ENCODE data around the gene LTBP3.

The LTBP3 gene

DNA sequence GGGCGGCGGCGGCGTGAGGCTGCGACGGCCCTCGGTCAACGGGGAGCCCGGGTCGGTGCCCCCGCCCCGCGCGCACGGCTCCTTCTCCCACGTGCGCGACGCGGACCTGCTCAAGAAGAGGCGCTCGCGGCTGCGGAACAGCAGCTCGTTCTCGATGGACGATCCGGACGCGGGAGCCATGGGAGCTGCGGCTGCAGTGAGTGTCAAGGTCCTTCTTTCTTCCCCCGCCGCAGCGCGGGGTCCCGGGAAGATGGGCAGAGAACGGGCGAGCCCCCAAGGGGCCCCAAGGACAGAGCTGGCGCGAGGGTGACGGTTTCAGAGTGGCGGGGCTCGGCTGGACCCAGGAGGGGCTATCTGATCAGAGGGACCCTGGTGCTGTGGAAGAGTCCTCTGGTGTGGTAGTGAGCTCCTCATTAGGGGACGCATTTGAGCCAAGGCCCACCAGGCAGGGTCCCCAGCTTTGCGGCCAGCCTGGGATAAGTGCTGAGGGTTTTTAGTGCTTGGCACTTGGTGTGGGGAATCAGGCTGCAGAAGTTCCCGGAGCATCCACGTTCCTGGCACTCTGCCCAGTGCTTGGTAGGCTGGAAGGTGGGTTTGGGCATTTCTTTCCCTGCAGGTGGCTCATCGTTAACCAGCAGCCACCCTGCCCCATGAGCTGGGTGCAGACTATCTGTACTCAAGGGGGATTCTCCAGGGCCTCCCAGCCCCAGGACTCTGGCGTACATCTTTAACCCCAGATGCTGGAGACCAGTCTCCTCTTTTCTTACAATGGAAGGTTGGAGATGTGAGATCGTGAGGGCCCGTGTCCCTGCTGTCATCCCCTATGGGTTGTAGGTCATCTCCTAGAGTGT lies 27.5 kb upstream of the LTBP3 start:
- peak in 1 of 3 experiments; percentile 16 for DNase-seq

DNA sequence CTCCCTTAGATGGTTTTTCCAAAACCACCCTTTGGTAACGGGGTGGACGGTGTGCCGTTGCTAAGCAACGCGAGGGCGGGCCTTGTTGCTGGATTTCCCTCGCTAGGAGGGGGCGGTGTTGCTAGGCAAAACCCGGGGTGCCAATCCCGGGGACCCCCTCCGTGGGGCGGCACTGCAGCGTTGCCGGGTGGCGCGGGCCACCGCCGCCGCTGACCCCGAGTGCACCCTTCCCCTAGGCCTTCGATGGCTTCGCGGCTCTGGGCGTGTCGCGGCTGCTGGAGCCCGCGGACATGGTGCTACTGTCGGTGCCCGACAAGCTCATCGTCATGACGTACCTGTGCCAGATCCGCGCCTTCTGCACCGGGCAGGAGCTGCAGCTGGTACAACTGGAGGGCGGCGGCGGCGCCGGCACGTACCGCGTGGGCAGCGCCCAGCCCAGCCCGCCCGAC lies 26.6 kb upstream of the LTBP3 start:
- DNase-seq: no peak

GRCh38 chr11:65584106-65584505 lies 25.9 kb upstream of the LTBP3 start:
- no peak for DNase-seq

DNA sequence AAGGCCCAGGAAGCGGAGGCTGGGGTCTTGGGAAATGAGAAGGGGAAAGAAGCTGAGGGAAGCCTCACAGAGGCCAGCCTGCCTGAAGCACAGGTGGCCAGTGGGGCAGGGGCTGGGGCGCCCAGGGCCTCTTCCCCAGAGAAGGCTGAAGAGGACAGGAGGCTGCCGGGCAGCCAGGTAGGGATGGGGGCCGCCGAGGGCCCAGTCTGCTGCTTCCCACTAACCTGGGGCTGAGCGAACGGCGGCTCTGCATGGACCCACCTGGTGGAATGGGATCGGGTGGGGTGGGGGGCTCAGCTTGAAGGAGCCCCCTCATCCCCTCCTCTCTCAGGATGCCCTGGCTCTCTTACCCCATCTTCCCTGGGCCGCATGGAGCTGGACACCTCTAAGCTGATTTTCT lies 25.4 kb upstream of the LTBP3 start:
- no peak for DNase-seq

- DNase-seq: no peak
These were observed 23.8 kb upstream of the LTBP3 start for GRCh38 chr11:65581928-65582327.

- no peak for DNase-seq
These were observed 22.6 kb upstream of the LTBP3 start for GRCh38 chr11:65580756-65581155.

GRCh38 chr11:65580031-65580692 lies 22.0 kb upstream of the LTBP3 start:
- DNase-seq: no peak

GRCh38 chr11:65579291-65579690 lies 21.1 kb upstream of the LTBP3 start:
- DNase-seq: no peak

GRCh38 chr11:65578667-65579066 lies 20.5 kb upstream of the LTBP3 start:
- no peak for DNase-seq

GRCh38 chr11:65578134-65578533 lies 20.0 kb upstream of the LTBP3 start:
- no peak for DNase-seq

- no peak for DNase-seq
These were observed 19.6 kb upstream of the LTBP3 start for GRCh38 chr11:65577756-65578109.

DNA sequence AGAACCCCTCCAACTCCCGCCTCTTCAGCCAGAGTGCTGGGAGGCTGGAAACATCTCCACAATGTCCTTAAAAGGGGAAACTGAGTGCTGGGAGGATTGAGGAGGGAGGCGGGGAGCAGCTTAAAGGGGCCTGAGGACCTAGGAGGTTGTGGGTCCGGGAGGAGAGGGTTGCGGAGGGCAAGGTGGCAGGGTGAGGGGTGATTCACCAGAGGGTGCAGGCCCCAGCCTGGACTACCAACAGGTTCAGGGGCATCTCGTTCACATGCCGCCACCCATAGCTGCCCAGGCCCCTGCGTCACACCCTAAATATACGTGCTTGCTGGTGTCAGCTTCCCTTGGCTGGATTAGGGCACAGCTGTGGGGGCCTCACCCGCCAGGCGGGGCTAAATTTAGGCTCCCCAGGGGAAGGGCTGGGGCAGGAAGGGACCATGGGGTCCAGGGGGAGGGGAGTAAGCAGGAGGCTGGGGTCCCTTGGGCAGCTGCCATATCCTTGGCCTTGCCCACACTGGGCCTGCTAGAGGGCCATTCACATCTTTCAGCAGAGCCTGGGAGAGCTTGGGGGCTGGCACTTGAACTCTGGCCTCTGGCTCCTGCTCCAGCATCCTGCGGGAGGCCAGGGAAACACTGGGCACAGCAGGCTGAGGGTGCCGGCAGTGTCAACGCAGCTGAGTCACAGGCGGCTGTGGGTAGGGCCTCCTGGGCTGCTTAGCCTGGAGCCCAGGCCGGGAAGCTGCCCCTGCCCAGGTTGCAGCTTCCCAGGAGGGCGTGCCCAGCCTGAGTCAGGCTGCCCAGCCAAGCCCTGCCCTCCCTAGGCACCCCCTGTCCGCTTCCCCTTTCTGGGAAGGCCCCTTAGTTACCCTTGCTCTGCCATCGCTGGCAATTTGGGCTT lies 19.0 kb upstream of the LTBP3 start:
- no peak for DNase-seq

- peak in 1 of 3 experiments; percentile 49 for DNase-seq
These were observed 18.2 kb upstream of the LTBP3 start for GRCh38 chr11:65576232-65576866.

DNA sequence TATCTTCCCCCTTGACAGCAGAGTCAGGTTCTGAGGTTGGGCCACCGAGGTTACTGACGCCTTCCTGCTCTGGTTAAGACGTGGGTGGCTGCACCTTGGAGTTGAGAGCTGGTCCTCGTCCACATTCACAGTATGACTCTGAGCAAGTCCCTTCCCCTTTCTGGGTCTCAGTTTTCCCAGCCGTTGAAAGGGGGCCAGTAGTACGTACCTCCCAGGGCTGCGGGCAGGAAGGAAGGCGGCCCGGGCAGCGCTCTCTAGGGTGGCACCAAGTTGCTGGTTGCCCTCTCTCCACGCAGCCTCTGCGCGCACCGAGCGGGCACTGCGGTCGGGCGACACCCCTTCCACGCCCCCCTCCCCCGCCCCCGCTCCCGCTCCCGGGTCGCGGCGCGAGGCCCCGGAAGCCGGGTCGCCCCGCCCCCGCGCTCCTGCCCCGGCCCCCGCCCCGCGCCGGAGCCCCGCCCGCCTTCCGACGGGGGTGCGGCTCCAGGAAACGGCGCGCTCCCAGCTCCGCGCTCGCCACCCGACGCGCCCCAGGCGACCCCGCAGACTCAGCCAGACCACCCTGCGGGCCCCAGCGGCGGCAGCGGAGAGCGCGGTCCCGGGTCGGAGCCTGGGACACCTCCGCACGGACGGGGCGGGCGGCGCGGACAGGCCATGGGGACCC lies 17.5 kb upstream of the LTBP3 start, which contains the start of gene EHBP1L1:
Gene EHBP1L1, plus strand, starts transcription at position 486 of the 664 bp plus-strand sequence. CDS start 250 bp downstream, outside the sequence.
- peak in 2 of 3 experiments; percentile 66 to 71 for DNase-seq

- DNase-seq: peak in 2 of 3 experiments; percentile 66 to 86
These were observed 16.8 kb upstream of the LTBP3 start for GRCh38 chr11:65574811-65575567.

DNA sequence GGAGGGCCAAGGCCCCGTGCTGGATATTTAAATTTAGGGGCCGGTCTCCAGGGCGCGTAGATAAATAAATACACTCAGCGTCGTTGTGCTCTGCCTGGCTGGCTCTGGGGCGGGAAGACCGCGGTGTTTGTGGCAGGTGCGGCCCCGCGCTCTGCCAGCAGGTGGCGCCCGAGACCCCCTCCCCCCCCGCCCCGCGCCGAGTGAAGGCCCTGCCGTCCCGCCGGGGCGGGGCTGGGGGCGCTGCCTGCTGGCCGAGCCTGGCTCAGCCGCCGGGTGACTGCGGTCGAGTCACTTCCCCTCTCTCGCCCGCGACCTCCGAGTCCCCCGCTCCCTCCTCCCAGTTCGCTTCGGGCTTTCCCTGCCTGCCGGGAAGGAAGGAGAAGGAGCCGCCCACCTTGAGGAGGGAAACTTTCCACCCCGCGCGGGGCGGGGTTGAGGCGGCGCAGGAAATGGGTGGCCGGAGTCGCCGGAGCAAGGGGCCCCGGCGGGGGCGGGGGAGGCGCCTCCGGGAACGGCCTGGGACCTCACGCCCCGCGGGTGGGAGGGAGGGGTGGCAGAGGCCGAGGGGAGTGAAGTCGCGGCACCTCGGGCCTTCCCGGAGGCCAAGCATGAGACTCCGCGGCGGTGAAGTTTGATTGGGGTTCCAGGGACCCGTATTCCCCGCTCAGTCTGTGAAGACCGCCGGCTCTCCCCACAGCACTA lies 16.1 kb upstream of the LTBP3 start:
- DNase-seq: peak; percentile 63 to 69 (median 64)

GRCh38 chr11:65573391-65574079 lies 15.4 kb upstream of the LTBP3 start:
- no peak for DNase-seq

GRCh38 chr11:65572356-65573051 lies 14.3 kb upstream of the LTBP3 start, which contains the start of gene FAM89B:
TSS of gene FAM89B (plus strand) at chr11:65572538. CDS start at chr11:65572670, 132 bp downstream.
- peak in 1 of 3 experiments; percentile 69 for DNase-seq

DNA sequence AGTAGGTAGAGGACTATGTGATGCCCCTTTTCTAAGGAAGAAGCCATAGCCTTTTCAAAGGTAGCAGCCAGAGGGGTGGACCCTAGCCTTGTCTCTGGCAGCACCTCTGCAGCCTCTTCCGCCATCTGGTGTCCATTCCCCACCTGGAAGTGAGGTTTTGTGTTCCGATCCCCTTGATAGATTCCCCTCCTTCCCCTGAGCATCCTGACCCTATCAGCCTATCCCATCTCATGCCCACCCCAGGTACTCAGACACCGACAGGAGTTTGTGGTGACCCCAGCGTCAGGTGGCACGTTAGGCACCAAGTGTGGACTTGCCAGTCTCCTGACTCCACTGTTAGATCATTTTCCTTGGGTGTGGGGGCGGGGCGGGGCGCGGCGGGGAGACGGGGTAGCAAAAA lies 13.8 kb upstream of the LTBP3 start:
- no peak for DNase-seq
